ENCODE measurements around the gene PDHA2.
"Not testable (repeated sequence)": the region's sequence is repeated elsewhere in the genome, so short reads cannot be mapped to it uniquely, and the experiment has no call there.

PDHA2 gene

DNA sequence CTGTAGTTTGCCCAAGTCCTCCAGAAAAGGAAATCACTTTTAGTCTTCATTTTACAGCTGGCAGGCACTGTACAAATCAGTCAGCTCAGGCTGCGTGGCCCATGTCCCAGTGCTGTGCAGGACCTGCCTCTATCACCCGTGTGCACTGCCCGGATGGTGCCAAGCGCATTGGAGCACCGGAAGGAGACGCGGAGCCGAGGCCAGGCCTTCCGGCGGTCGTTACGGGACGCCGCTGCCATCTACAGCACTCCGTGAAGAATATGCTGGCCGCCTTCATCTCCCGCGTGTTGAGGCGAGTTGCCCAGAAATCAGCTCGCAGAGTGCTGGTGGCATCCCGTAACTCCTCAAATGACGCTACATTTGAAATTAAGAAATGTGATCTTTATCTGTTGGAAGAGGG, at the start of gene PDHA2:
Gene PDHA2 (plus strand): TSS at position 203 of the 400 bp plus-strand sequence. CDS start 58 bp downstream, at position 261.
- DNase-seq = no peak

DNA sequence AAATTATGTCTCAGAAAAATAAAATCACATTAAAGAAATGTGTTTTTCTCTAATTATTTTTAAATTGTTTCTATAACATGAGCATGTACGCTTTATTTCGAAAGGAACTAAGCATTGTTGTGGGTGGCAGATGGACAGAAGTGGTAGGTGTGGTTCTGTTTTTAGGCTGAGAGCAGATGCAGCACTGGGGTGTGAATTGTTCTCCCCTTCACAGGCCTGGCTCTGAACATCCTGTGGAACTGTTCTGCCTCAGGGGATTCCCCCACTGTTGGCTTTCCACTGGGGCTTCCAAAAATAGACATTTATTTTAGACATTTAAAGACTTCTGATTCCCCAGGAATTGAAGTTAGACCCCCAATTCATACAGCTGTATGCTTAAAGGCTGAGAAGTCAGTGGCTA, 41.9 kb upstream of the PDHA2 start:
- no peak for DNase-seq

DNA sequence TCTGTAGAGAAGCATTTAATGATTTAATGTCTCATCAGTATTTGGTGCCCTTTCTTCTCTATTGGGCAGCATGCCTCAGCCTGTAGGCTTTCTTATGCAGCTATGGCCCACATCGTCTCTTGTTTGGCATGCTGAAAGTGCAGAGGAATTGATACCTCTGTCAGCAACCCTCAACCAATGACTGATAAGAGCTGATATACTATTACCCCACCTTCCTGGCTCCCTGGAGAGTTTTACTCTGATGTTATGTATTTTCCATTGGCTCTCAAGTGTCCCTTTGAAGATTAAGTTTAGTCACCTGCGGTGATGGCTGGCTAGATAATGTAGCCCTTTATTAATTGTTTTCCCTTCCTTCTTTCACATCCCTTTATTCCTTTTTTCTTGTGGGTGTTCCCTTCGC, 41.2 kb upstream of the PDHA2 start:
- no peak for DNase-seq

DNA sequence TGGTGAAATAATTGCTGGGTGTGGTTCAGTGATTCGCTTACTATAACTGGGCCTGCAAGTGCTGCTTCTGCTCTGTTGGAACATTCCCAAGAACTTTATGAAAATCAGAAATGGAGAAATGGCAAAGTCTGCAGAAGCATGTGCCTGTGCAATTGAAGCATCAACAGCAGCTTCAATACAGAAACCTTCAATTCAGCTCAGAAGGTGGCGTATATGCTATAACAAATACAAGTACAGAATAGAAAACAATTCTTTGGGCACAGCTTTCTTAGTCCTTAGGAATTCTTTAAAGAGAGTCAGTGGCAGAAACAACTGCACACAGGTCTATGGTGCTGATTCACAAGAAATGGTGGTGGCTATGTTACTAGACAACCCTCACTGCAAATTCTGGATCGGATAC, 18.0 kb upstream of the PDHA2 start:
- no peak for DNase-seq

DNA sequence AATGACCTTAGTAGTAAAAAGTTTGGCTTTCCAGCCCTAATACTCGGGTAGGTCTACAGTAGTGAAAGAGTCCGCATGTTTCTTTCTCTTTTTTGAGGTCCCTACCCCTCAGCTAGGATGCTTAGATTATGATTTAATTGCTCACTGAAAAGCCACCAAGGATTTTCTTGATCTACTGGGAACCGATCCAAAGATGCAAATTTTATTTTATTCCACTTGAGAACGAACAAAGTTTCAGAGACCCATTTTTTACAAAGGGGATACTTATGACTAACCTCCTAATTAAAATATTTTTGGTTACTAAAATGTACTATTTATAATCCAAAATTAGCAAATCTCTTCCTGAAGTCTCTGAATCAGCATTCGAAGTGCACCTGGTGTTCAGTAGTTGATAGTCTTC, 14.3 kb upstream of the PDHA2 start:
- no peak for DNase-seq

DNA sequence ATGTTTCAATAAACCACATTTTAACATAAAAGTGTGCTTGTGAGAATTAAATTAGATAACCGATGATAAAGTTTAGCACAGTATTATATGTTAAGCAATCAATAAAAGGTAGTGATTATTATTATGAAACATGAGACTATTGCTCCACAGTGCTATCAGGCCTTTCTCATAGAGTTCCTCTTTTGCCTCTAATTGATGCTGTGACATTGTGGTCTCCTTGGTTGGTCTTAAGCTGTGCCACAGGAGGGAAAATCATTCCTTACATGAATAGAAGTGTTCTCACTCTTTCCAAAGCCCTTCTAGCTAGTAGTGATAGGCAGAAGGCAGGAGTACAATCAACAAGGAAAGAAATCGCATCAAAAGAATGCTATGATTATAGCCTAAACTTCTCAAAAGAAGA, 9.2 kb upstream of the PDHA2 start:
- no peak for DNase-seq

DNA sequence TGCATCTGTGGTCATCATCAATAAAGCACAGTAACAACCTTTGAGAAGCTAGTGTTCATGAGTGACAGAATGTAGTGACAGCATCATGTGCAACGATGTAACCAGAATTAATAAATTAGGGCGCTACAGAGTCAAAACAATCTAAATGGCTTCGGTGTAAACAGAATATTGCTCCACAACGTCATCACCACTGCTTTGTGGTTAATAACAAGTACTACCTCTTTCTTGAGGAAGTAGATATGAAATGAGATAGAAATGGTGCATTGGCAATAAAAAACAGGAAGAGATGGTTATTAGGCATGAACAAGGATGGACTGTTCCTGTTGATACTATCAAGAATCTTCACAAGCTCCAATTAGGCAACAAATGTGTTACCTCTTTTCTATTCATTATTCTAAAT, 8.7 kb upstream of the PDHA2 start:
- DNase-seq = no peak

DNA sequence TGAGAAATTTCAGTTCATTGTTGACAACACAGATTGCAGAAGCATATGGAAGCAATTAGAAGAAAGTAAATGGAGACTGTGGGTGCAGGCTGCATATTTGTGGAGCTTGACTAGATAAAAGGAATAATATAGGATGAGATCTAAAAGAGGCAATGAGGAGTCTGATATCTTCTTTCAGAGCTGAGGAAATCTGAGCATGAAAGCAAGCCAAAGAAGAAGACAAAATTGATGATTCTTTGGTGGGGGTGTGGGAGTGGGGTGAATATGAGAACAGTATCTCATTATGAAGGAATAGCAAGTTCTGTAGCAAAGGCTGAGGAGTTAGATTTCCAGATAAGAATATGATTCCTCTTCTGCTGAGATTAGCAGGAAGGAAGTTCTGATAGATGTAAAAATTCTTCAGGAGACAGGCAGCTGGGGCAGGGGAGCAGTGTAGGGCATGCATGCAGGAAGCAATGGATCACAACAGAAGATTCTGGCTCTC, 6.1 kb upstream of the PDHA2 start:
- no peak for DNase-seq

DNA sequence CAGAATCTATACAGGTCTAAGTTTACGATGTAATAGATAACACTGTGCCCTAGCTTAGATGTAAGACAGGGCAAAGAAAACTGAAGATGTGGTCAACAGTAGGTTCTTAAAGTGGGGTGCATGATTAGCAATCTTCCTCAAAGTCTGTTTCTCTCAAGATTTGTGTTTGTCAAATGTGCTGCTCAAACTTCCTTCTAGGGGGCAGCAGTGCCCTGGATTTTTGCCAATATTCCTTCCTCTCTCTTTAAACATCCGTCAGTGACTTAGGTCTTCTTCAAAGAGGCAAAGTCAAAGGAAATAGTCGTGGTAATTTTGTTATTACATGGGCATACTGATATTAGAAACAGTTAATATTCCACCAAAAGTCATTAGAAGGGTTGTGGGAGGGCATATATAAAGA, 4.2 kb upstream of the PDHA2 start:
- no peak for DNase-seq

DNA sequence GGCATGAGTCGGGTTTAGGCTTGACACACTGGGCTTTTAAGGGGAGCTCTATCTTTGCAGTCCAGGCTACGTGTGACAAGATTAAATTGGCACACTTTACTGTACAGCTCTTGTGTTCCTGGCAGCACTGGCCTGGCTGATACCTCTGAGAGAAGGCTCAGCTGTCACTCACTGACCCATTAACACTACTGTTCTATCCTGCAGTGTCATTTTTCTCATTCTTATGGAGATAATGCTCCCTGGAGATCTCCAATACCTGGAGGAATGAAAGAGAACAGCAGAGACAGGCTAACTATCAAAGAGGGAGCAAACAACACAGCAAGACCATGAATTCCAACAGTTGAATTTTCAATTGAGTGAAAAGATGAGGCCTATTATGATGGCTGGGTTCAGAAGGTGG, 1.7 kb upstream of the PDHA2 start:
- no peak for DNase-seq

DNA sequence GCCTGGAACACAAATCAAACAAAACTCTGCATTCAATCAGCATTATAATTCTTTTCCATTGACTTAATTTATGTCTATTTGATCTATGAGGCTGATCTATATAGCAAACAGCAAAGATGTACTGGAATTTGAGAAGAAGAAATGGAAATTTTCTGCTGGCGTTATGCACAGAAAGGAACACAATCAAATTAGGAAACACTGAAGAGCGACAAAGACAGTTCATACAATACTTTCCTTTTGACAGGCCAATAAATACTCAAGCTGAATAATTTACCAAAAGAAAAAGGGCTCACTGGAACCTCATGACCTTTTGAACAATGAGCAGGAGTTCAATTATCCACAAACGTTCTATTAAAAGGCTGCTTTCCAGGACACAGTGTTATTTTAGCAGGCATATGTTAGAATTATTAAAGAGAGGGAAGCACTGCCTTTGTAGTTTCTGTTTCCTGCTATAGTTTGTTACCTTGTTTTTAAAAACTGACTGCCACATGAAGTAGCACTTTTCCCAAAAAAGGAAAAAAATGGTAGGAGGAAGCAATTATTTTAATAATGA, 8.1 kb downstream of the PDHA2 start:
- DNase-seq = no peak

DNA sequence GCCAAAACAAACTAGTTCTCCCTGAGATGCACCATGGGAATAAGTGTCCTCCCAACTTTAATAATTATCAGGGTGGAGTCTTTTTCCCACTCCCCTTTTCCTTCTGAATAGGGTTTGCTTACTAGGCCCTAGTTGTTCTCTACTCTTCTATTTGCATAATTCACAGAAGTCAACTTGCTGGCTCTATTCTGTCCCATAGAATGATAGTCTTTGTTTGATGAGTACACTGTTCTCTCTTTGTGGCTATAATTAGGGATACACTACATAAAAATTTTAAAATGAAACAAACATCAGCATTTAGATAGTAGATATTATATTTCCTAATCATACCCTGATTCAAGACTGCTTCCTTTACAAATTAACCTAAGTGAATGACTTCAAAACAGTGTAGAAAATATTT, 10.3 kb downstream of the PDHA2 start:
- no peak for DNase-seq

DNA sequence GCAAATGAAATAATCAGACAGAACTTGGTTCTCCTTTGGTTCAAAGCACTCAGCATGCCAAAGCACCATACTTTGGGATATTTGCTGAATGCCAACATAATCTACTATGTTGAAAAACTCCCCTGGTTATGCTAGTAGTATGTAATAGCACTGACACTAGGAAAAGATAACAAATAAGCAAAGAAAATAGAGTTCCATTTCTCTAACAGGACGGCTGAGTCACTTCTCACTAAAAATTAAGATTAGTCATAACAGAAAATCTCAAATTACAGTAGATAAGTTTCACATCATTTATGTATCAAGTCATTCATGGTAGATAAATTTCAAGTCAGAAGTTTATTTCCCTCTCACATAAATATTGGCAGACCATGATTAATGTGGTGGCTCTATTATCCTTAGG, 17.9 kb downstream of the PDHA2 start:
- no peak for DNase-seq

DNA sequence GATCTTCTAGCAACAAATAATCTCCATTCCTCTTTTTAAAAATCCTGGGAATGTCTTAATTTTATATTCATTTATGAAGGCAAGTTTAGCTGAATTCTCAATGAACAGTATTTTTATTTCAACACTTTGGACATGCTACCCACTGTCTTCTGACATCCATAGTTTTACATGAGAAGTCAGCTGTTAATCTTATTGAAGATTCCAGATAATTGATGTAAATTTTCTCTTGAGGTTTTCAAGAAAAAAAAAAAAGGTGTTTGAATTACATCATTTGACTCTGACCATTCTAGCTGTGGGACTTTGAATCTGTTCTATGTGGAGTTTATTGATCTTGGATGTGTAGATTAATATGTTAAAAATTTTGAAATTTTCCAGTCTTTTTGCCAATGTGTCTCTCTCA, 28.0 kb downstream of the PDHA2 start:
- DNase-seq = no peak

DNA sequence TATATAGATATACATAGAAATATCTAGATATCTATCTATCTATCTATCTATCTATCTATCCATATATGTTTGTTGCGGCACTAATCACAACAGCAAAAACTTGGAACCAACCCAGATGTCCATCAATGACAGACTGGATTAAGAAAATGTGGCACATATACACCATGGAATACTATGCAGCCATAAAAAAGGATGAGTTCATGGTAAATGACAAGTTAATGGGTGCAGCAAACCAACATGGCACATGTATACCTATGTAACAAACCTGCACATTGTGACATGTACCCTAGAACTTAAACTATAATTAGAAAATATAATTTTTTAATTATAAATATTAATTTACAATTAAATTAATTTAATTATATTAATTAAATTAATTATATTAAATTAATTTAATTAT, 29.5 kb downstream of the PDHA2 start:
- not testable (repeated sequence) for DNase-seq

DNA sequence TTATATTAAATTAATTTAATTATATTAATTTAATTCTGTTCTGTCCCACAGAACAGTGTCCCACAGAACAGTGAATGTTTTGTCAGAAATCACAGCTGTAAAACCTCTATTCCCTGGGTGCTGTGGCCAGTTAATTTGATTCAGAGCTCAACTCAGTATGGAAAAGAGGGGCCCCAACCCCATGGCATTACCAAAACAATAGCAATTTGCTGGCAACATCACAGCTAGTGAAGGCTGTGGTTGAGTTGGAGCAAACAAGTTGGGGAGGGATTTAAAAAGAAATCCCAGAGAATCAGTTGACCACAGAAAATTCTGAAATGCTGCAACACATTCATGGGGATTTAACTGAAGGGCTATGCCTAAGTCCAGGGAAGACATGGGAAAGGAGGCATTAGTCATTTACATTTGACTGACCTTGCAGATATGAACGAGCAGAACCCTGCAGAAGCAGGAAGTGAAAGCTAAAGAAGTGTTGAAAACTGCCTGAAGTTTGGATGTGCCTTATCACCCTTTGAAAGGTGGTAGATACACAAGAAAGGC, 30.1 kb downstream of the PDHA2 start:
- DNase-seq = no peak

DNA sequence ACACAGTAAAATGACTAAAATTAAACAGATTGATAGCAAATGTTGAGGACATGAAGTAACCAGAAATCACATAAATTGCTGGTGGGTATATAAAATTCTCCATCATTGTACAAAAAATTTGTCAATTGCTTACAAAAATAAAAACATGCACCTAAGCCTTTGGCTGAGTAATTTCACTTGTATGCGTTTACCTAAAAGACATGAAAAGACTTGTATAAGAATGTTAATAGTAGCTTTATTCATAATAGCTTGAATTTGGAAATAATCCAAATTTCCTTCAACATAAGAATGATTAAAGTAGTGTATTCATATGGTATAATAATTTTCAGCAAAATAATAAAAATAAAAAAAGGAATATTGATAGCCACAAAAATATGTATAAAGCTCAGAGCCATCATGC, 37.7 kb downstream of the PDHA2 start:
- no peak for DNase-seq

DNA sequence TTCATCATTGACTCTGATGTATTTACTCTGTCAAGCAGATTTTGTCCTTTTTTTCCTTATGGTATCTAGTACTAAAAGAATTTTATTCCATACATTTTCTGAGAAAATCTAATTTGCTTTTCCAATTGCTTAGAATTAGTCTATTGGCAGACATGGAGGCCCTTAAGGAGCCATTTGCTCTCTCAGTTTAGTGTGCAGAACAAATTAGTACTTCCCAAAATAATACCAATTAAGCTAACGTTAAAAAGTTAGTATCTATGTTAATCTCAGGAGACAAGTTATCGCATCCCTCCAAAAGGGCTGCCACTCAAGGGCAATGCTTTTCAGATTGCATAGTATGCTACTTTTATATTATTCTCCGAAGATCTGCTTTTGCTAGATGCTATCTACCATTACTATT, 47.7 kb downstream of the PDHA2 start:
- no peak for DNase-seq

DNA sequence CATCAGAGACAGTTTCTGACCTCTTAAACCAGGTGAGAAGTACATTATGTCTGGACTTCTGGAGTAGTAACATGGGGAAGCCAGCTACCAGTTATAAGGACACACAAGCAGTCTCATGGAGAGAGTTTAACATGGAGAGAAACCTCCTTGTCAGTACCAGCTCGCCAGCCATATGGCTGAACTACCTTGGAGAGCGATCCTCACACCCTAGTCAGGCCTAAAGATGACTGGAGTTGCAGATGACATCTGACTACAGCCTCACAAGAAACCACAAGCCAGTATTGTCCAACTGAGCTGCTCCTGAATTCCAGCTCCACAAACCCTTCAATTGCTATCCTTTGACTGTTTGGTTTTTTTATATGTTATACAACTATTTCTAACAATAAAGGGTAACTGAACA, 49.8 kb downstream of the PDHA2 start:
- no peak for DNase-seq
